Adrenal gland (tissue), 5 donors: ENCODE measurements around the gene BRD4.

Experiments
- CTCF ChIP-seq, 6 experiments: fragments of 450-650 bp in 4 of 6; fragments of 200-600 bp in 2 of 6; sonication (generic) in 1 of 6; IDR thresholded peaks; 1 replicate in 5 of 6; 2 replicates in 1 of 6; pipeline versions ENCODE4 v1.5.1 to v1.8.0; 2016 to 2021; ENCODE audit warnings: antibody characterized with exemption in 6 of 6, mild to moderate bottlenecking in 2 of 6, moderate library complexity in 1 of 6
- POLR2A ChIP-seq, 2 donors: fragments of 450-650 bp; IDR thresholded peaks; one replicate each; pipeline ENCODE4 v1.6.1; 2017; ENCODE audit warnings: antibody characterized with exemption in 2 of 2, mild to moderate bottlenecking in 2 of 2, moderate library complexity in 1 of 2
- donor health status: DM: no; HTN: no; CAD: no.

GRCh38 chr19:15280915-15281683 lies 51.2 kb downstream of the BRD4 start:
- TF ChIP-seq CTCF (IDR thresholded peaks at IDR 0.05) (peak in 4 of 6 experiments; percentile 6 to 34 (median 25)), POLR2A (IDR thresholded peaks at IDR 0.05) (no peak)
